ENCODE data around the gene G6PC2.

DNA sequence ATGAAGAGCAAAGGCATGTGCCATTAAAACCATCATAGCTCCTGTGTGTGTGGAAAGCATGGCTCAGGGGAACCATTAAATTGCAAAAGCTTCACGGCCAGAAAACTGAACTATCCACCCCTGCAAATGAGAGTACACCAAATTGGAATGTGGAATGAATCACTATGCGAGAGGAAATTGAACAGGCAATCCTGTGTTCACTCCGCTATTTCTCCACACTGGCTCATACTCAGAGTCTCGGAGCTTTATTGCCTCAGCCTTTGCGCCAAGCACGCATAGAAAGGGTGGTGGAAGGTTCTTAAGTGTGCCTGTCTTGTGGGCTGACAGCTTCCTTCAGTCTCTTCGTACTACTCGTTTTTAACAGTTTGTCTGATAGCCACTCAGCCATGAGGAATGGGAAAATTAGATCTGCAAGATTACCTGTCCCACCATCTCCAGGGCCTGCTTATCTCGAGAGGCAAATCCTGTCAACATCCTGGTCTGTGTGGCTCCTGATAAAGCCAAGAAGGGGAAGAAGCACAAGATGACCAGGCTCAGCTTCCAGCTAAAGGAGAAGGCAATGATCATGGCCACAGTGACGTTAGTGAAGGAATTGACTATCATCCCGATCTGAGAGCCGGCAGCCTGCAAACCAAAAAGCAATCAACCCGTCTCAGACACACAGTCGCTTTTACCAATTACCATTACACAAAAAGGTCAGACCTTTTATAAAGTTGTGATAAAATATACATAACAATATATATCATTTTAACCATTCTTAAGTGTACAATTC is 34.9 kb downstream of the G6PC2 start:
- no peak for TF ChIP-seq CTCF (IDR thresholded peaks at IDR 0.05)
- TF ChIP-seq POLR2AphosphoS5 (IDR thresholded peaks at IDR 0.05): no peak
- TF ChIP-seq POLR2A (IDR thresholded peaks at IDR 0.05; ENCODE audit: low read depth): no peak
- TF ChIP-seq EP300 (IDR thresholded peaks at IDR 0.05): no peak

Measured in esophagus muscularis mucosa (tissue), 4 donors.